Heart right ventricle (tissue), 16 donors: ENCODE data around the gene OCA2. TPM values are rescaled to one million over a fixed set of nuclear protein-coding genes. Genes with fewer than 3 reads are reported as not detected.
"Not testable (repeated sequence)": the region's sequence is repeated elsewhere in the genome, so short reads cannot be mapped to it uniquely, and the experiment has no call there.

Experiments used
- ATAC-seq, 8 donors: fragments of 200-7000 bp; cut with Tn5 transposase; one replicate each; pipeline ENCODE4 v1.9.1; 2020; ENCODE audit warnings: mild to moderate bottlenecking in 8 of 8, moderate library complexity in 8 of 8, moderate number of reproducible peaks in 1 of 8
- DNase-seq, 2 donors: peaks; one replicate each; pipeline ENCODE4 v3.0.0-alpha.2; 2020
- H3K27ac ChIP-seq, 10 donors: fragments of 200-600 bp; sonication (generic) in 2 of 10; one replicate each; pipeline versions ENCODE4 v1.5.0 to v1.8.0; 2020 to 2022; ENCODE audit warnings: mild to moderate bottlenecking in 3 of 10
- H3K27me3 ChIP-seq, 7 donors: fragments of 200-600 bp; one replicate each; pipeline ENCODE4 v1.8.0; 2021 to 2022; ENCODE audit warnings: mild to moderate bottlenecking in 2 of 7
- H3K36me3 ChIP-seq, 9 donors: fragments of 200-600 bp; sonication (generic) in 1 of 9; one replicate each; pipeline versions ENCODE4 v1.5.0 to v1.8.0; 2020 to 2022; ENCODE audit warnings: mild to moderate bottlenecking in 2 of 9
- H3K4me1 ChIP-seq, 9 donors: fragments of 200-600 bp; sonication (generic) in 1 of 9; one replicate each; pipeline versions ENCODE4 v1.5.0 to v1.8.0; 2020 to 2022; ENCODE audit warnings: mild to moderate bottlenecking in 4 of 9
- H3K4me3 ChIP-seq, 10 donors: fragments of 200-600 bp; sonication (generic) in 2 of 10; one replicate each; pipeline versions ENCODE4 v1.5.0 to v1.8.0; 2020 to 2022; ENCODE audit warnings: mild to moderate bottlenecking in 7 of 10, moderate library complexity in 2 of 10
- H3K9me3 ChIP-seq, 11 donors: fragments of 200-600 bp in 10 of 11; sonication (generic) in 2 of 11; one replicate each; pipeline versions ENCODE4 v1.5.0 to v1.8.0; 2013 to 2022; ENCODE audit warnings: mild to moderate bottlenecking in 2 of 11, control low read depth in 1 of 11, moderate library complexity in 1 of 11
- CTCF ChIP-seq, 9 donors: fragments of 200-600 bp; sonication (generic) in 2 of 9; IDR thresholded peaks; one replicate each; pipeline versions ENCODE4 v1.5.0 to v1.8.0; 2021 to 2022; ENCODE audit warnings: antibody characterized with exemption in 9 of 9, mild to moderate bottlenecking in 5 of 9, moderate library complexity in 1 of 9
- WGBS, 2 donors: extraction: QIAGEN DNeasy Blood & Tissue Kit; methylation state at CpG; one replicate each; pipeline ENCODE4 v1.1.7; 2013; ENCODE audit warnings: inconsistent platforms in 1 of 2; 5-methylcytosine and 5-hydroxymethylcytosine counted together
- intact Hi-C, 10 donors: fragments of 100-400 bp; cut with DNase I; formaldehyde crosslinking; loops; one replicate each; pipeline versions ENCODE4 v1.11.1 to v1.14.2; 2022
- polyA plus RNA-seq, 2 donors: library from polyadenylated mRNA; stranded (reverse); fragments of 200-250 nt; gene quantifications; one replicate each; pipeline ENCODE4 v1.2.3, GENCODE V29; 2013
- total RNA-seq, 10 donors: library from RNA; stranded (reverse); fragmentation: NEBNext Ultra II Directional in 3 of 10; extraction: Animal tissue kit (Norgen Biotek cat#: 25700) in 3 of 10; gene quantifications; one replicate each; pipeline versions ENCODE4 v1.2.1 to v1.2.4, GENCODE V29; 2021 to 2023
- donor health status: Arrhythmogenic right ventricular cardiomyopathy.
- donor health status: ischemic (EF 13 %, LVEDD 7.1; RV severe dilation, severe dysfunction).
- donor health status: healthy with polysubstance abuse.
- donor health status: DM: no; HTN: yes; CAD: no.
- donor health status: DM: no; HTN: no; CAD: no.
- donor health status: ischemic (EF 25% LVEDD 6.9; RV normal size, moderate dysfunction).
- donor health status: ischemic (EF 25% LVEDD 5.7; RV mildly dilated, moderate dysfunction).
- donor health status: healthy.
- donor health status: DM: yes; HTN: yes; CAD: no.
- donor health status: Ischemic cardiomyopathy.
- donor health status: ischemic (EF 35%, LVEDD 5.7; RV mildly dilated, moderate dysfunction).
- donor health status: nonischemic (EF 11% LVEDD 7.7; RV severe dilation, severe dysfunction).
- donor health status: DM: yes; HTN: yes; CAD: no.
- donor health status: PGD.
- donor health status: ischemic (EF 29% LVEDD 5.4; RV normal size, mild dysfunction).
- donor health status: nonischemic (EF 23%, LVEDD 6.1; RV moderate dilation, normal function).

The OCA2 gene
- total and polyA plus RNA-seq, 12 donors: 0.04 to 0.32 (median 0.17) TPM; not detected in 6

DNA sequence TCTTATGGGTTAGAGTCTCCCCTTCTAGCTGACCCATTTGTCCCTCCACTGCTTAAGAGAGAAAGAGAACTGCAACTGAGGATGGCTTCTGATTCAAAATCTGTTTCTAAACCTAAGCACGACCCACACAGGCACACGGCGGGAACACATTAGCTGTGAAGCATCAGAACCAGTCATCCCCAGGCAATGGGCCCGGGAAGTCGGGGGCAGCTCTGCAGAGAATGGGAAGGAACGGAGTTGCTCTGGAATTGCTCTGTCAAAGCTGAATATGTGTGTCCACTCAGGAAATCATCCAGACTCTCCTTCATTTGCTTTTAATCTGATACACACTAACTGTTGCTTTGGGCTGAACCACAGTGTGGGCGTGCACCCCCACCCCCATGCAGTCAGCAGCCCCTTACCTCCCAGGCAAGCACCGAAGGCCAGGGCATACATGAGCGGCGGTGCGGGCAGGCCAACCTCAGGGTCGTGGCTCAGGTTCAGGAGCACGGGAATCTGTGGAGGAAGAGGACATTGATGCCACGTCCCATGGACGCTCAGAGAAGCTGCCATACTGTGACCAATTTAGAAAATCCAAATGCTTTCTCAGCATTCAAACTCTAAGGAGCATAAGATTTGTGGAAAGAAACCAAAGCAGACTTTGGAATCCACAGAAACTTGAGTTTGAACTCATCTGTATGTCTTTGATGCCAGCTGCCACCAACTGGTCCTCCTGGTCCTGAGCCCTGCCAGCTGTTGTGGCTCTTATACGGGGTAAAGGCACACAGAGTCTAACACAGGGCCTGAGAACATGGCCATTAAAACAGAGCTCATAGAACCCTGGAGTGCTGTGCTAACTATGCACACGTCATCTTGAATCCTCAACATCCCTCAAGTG is 247.9 kb downstream of the OCA2 start:
- no peak overlapping the region for H3K27ac ChIP-seq
- TF ChIP-seq CTCF (IDR thresholded peaks at IDR 0.05): no peak

GRCh38 chr15:27850050-27850449 is 249.1 kb downstream of the OCA2 start:
- ATAC-seq: no peak
- 77 to 79% methylated on average over 5 of the region's 5 CpGs for WGBS, 2 donors
- H3K4me3 ChIP-seq: no peak overlapping the region

More for the DNA sequence above, 247.9 kb downstream of the OCA2 start:
- no peak for DNase-seq
- 84 to 86% methylated on average over 17 of the region's 17 CpGs for WGBS, 2 donors
- intact Hi-C loops: no loop called here
- H3K27me3 ChIP-seq: no peaks in the 10 kb centered on the region
- H3K9me3 ChIP-seq: peaks cover 0 to 34% (median 0%) of the 10 kb centered on the region in 11 donors
- no peak overlapping the region for H3K4me3 ChIP-seq
- H3K4me1 ChIP-seq: no peaks in the 10 kb centered on the region
- H3K36me3 ChIP-seq: no peaks in the 10 kb centered on the region
- ATAC-seq: no peak

DNA sequence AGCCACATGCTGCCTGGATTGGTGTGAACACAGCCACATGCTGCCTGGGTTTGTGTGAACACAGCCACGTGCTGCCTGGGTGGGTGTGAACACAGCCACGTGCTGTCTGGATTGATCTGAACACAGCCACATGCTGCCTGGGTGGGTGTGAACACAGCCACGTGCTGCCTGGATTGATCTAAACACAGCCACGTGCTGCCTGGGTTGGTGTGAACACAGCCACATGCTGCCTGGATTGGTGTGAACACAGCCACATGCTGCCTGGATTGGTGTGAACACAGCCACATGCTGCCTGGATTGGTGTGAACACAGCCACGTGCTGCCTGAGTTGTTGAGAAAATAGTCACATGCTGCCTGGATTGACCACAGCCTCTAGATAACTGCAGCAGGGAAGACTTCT is 250.2 kb downstream of the OCA2 start:
- H3K4me3 ChIP-seq, ATAC-seq, H3K27me3 ChIP-seq, H3K4me1 ChIP-seq, DNase-seq, H3K27ac ChIP-seq, intact Hi-C loops, H3K36me3 ChIP-seq: not testable (repeated sequence)
- 69 to 78% methylated on average over 5 of the region's 5 CpGs for WGBS, 2 donors
- H3K9me3 ChIP-seq: peaks cover 0 to 33% (median 0%) of the 10 kb centered on the region in 11 donors

More at GRCh38 chr15:27850050-27850449, 249.1 kb downstream of the OCA2 start:
- Histone ChIP-seq H3K4me1 (no peaks in the 10 kb centered on the region), H3K27ac (no peak overlapping the region), H3K36me3 (no peaks in the 10 kb centered on the region), H3K9me3 (peaks cover 0 to 34% (median 0%) of the 10 kb centered on the region in 11 donors), H3K27me3 (no peaks in the 10 kb centered on the region)
- TF ChIP-seq CTCF (IDR thresholded peaks at IDR 0.05): no peak
- intact Hi-C loops: no loop called here
- DNase-seq: no peak

GRCh38 chr15:27847775-27848710 is 251.1 kb downstream of the OCA2 start:
- Histone ChIP-seq H3K9me3 (peaks cover 0 to 33% (median 0%) of the 10 kb centered on the region in 11 donors), H3K4me1 (no peaks in the 10 kb centered on the region), H3K36me3 (no peaks in the 10 kb centered on the region), H3K27me3 (no peaks in the 10 kb centered on the region), H3K27ac (no peak overlapping the region), H3K4me3 (no peak overlapping the region)
- WGBS, 2 donors: 84 to 88% methylated on average over 15 of the region's 15 CpGs
- DNase-seq (no peak), ATAC-seq (no peak)
- intact Hi-C loops: no loop called here
- TF ChIP-seq CTCF (IDR thresholded peaks at IDR 0.05): no peak
